ENCODE data around the gene PELI3. TPM values are rescaled to one million over a fixed set of nuclear protein-coding genes. Genes with fewer than 3 reads are reported as not detected.

The PELI3 gene
- total and polyA plus RNA-seq, 2 of the 8 experiments (the other 6 are each of a cell fraction or from before 2014, with no cell fraction given): 5.2 to 7.6 TPM

DNA sequence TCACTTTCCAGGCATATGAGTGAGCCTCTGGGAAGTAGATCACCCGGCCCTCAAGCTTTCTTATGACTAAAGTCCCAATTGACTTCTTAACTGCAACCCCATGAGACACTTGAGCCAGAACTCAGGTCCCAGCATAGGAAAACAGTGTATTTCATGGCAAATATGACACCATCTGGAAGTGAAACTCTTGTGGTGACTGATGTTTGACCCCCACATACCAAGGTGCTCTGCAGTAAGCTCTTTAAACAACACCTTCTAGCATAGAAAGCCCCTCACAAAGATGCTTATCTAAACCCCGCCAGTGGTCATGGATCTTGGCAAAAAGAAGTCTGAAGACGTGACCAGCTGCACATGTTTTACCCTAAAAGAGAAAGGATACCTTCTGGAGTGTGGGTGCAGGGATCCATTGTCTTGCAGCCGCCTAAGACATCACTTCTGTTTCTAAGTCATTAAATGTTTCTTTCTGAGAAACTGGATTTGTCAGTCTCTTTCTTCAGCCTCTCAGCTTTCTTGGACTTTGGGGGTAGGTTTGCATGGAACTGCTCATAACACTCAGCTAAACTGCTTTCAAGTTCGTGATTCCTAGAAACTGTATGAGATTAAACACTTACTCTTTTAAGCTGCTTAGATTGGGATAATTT lies 7.4 kb upstream of the PELI3 start:
- Histone ChIP-seq H2AFZ (ENCODE audit: low read length) (no peak overlapping the region), H4K5ac (ENCODE audit: insufficient read length, low read depth, low read length) (no peak overlapping the region), H3K9me3 (ENCODE audit: insufficient read depth in 2 of 2, low read depth in 1 of 2, low read length in 1 of 2) (peaks cover 4% of the 10 kb centered on the region in 2 experiments; a peak in 2 of 4 replicates), H3K14ac (ENCODE audit: insufficient read length) (no peak overlapping the region), H3K18ac (ENCODE audit: extremely low read depth, low read length) (no peak overlapping the region), H3K23ac (ENCODE audit: insufficient read length) (no peak overlapping the region), H2BK12ac (ENCODE audit: low read depth, low read length) (no peak overlapping the region), H3K27ac (ENCODE audit: low read depth, low read length) (no peak overlapping the region), H4K20me1 (replicated peaks in 1 of 2; ENCODE audit: control insufficient read depth in 1 of 2, insufficient read depth in 2 of 2, low read length in 2 of 2) (no peaks in the 10 kb centered on the region), H3K4me1 (replicated peaks in 1 of 4; ENCODE audit: control insufficient read depth in 3 of 4, insufficient read depth in 4 of 4, low read length in 3 of 4) (no peaks in the 10 kb centered on the region), H3K79me1 (ENCODE audit: low read depth, low read length) (no peaks in the 10 kb centered on the region), H2BK120ac (replicated peaks; ENCODE audit: low read depth, low read length) (no peak overlapping the region), H3K27me3 (replicated peaks in 1 of 4; ENCODE audit: control insufficient read depth in 3 of 4, extremely low read depth in 1 of 4, insufficient read depth in 3 of 4, low read length in 3 of 4) (no peaks in the 10 kb centered on the region), H3K9ac (replicated peaks in 1 of 4; ENCODE audit: extremely low read depth in 1 of 4, low read depth in 3 of 4, low read length in 3 of 4) (no peak overlapping the region), H4K8ac (ENCODE audit: extremely low read depth, insufficient read depth, low read length) (no peak overlapping the region), H3K79me2 (ENCODE audit: control insufficient read depth in 1 of 2, insufficient read depth in 2 of 2, low read length in 2 of 2) (no peaks in the 10 kb centered on the region), H3K56ac (replicated peaks; ENCODE audit: insufficient read length, low read depth, low read length) (no peak overlapping the region), H3K4ac (replicated peaks; ENCODE audit: insufficient read length, low read depth, low read length) (no peak overlapping the region), H2AK5ac (ENCODE audit: low read depth, low read length) (no peak overlapping the region), H2BK20ac (ENCODE audit: low read length) (no peak overlapping the region), H3K23me2 (ENCODE audit: low read depth, low read length) (no peaks in the 10 kb centered on the region; the same call in 1 of the 2 replicates), H2BK5ac (ENCODE audit: low read depth, low read length) (no peak overlapping the region), H3K4me2 (ENCODE audit: insufficient read depth in 1 of 2, low read depth in 2 of 2, low read length in 2 of 2) (no peak overlapping the region), H4K91ac (replicated peaks; ENCODE audit: insufficient read length, low read length) (no peak overlapping the region), H2BK15ac (ENCODE audit: low read length) (no peak overlapping the region), H3K4me3 (ENCODE audit: extremely low read depth in 1 of 4, insufficient read depth in 2 of 4, low read depth in 3 of 4, low read length in 4 of 4) (no peak overlapping the region), H3K36me3 (ENCODE audit: control insufficient read depth in 2 of 4, insufficient read depth in 4 of 4, low read length in 3 of 4) (no peaks in the 10 kb centered on the region; a peak in 1 of 8 replicates)
- ChIA-PET CTCF (ENCODE audit: partially characterized antibody) (interaction anchor here (0.5 to 1.6 kb wide), 8 partner anchors 19 to 51 kb away, joined by 3 to 4 read pairs (median 3); partner anchors contain the start of genes DPP3 and MRPL11), POLR2A (ENCODE audit: partially characterized antibody) (interaction anchor here (0.6 to 1.6 kb wide), 7 partner anchors 8 to 220 kb away, joined by 3 to 7 read pairs (median 3); partner anchors contain the start of genes DPP3 and MRPL11)
- 82% methylated on average over 5 of the region's 5 CpGs; no CpG with 5 or more reads in 1 of the 2 experiments for WGBS, 2 experiments (ENCODE audit: extremely low coverage in 1 of 2, insufficient coverage in 1 of 2, insufficient read length in 1 of 2, insufficient replicate concordance in 2 of 2, low coverage in 1 of 2, low lambda C conversion rate in 2 of 2, missing lambda C conversion rate in 1 of 2)
- no peak for DNase-seq (ENCODE audit: low read depth in 1 of 2, low spot score in 2 of 2)
- FAIRE-seq: no peak
- TF ChIP-seq E2F6 (IDR thresholded peaks at IDR 0.05) (no peak), ZNF274 (IDR thresholded peaks at IDR 0.05; ENCODE audit: borderline replicate concordance, extremely low read depth, low read length) (no peak), SP4 (IDR thresholded peaks at IDR 0.05; ENCODE audit: low read length) (no peak), NRF1 (IDR thresholded peaks at IDR 0.05; ENCODE audit: low read depth, low read length) (no peak), SIN3A (conservative IDR thresholded peaks at IDR 0.05 in 1 of 2, IDR thresholded peaks at IDR 0.05 in 1 of 2; ENCODE audit: low read depth in 1 of 2, low read length in 2 of 2) (no peak), BACH1 (IDR thresholded peaks at IDR 0.05; ENCODE audit: low read length) (no peak), ATF2 (IDR thresholded peaks at IDR 0.05; ENCODE audit: low read length) (no peak), SIX5 (IDR thresholded peaks at IDR 0.05; ENCODE audit: low read depth, low read length) (no peak), HDAC6 (IDR thresholded peaks at IDR 0.05; ENCODE audit: low read depth, low read length) (no peak), RNF2 (IDR thresholded peaks at IDR 0.05; ENCODE audit: borderline replicate concordance, low read depth, low read length, missing control alignments, poor library complexity, severe bottlenecking) (no peak)
